HepG2 (cell line): Measurements from ENCODE around the gene PC. TPM values are rescaled to one million over a fixed set of nuclear protein-coding genes. Genes with fewer than 3 reads are reported as not detected.
A peak's percentile ranks its signal among the peaks of the same experiment; 100 is the strongest.

Experiments used
- ATAC-seq: fragments of 200-7000 bp; cut with Tn5 transposase; 3 replicates; pipeline ENCODE4 v1.9.1; 2020; ENCODE audit warnings: mild to moderate bottlenecking, moderate library complexity
- BruUV-seq: library from RNA; stranded (reverse); fragments of 400-500 nt; replicated peaks from 2 replicates; lab custom pipeline; 2021; lab: Mats Ljungman, UMichigan
- CTCF ChIA-PET: fragments of 300-600 bp; formaldehyde crosslinking; extraction: SDS; loops from one replicate; lab custom pipeline; 2021; ENCODE audit warnings: low total read pairs, inconsistent platforms, low intra/inter-chr PET ratio; lab: Yijun Ruan, JAX
- POLR2A ChIA-PET: fragments of 350-600 bp; sonication (Branson Sonifier 250); formaldehyde crosslinking; loops from one replicate; lab custom pipeline; 2020; ENCODE audit warnings: antibody characterized with exemption, inconsistent platforms; lab: Yijun Ruan, JAX
- DNase-seq: peaks from one replicate; pipeline ENCODE4 v3.0.0-alpha.2; 2015; ENCODE audit warnings: low spot score
- FAIRE-seq: peaks from 3 replicates; lab custom pipeline; 2011; peaks lifted over from hg19 to GRCh38; lab: Jason Lieb, UNC
- H2AFZ ChIP-seq: one replicate; pipeline ENCODE4 v1.6.1; 2011; ENCODE audit warnings: low read length, inconsistent platforms
- H3K27ac ChIP-seq: fragments of 300-600 bp; 3 replicates; pipeline ENCODE4 v1.8.0; 2011; ENCODE audit warnings: mixed run types, mild to moderate bottlenecking, mixed read lengths, low read length, inconsistent platforms; ENCODE audit not compliant: insufficient read depth; ENCODE audit errors: extremely low read length
- H3K27me3 ChIP-seq, 2 experiments: fragments of 200-600 bp in 1 of 2; 2 replicates in 1 of 2; 3 replicates in 1 of 2; pipeline versions ENCODE4 v1.6.0 to v1.8.0; 2011; ENCODE audit warnings: low read length in 2 of 2, mild to moderate bottlenecking in 2 of 2, moderate library complexity in 2 of 2, inconsistent platforms in 1 of 2; ENCODE audit not compliant: insufficient read depth in 2 of 2, control insufficient read depth in 1 of 2
- H3K36me3 ChIP-seq, 2 experiments: fragments of 200-600 bp in 1 of 2; replicated peaks in 1 of 2; 2 replicates in 1 of 2; 3 replicates in 1 of 2; pipeline versions ENCODE4 v1.5.1 to v1.8.0; 2011; ENCODE audit warnings: low read length in 2 of 2, inconsistent platforms in 1 of 2; ENCODE audit not compliant: insufficient read depth in 2 of 2, control insufficient read depth in 1 of 2
- H3K4me1 ChIP-seq: 2 replicates; pipeline ENCODE4 v1.5.1; 2012; ENCODE audit warnings: low read length, inconsistent platforms; ENCODE audit not compliant: insufficient read depth
- H3K4me2 ChIP-seq: 2 replicates; pipeline ENCODE4 v1.6.0; 2011; ENCODE audit warnings: low read depth, low read length, inconsistent platforms
- H3K4me3 ChIP-seq, 3 experiments: fragments of 200-600 bp in 1 of 3; sonication (generic), shearing (Covaris generic) in 1 of 3; replicated peaks in 1 of 3; 2 replicates each; pipeline ENCODE4 v1.5.1; 2011 to 2016; ENCODE audit warnings: low read length in 3 of 3, inconsistent platforms in 2 of 3, low read depth in 2 of 3, mild to moderate bottlenecking in 2 of 3, control low read depth in 1 of 3, mixed read lengths in 1 of 3; ENCODE audit not compliant: insufficient read depth in 1 of 3
- H3K79me2 ChIP-seq: one replicate; pipeline ENCODE4 v1.6.1; 2011; ENCODE audit warnings: low read length, inconsistent platforms; ENCODE audit not compliant: insufficient read depth
- H3K9ac ChIP-seq: 2 replicates; pipeline ENCODE4 v1.6.0; 2011; ENCODE audit warnings: mild to moderate bottlenecking, low read depth, low read length, inconsistent platforms; ENCODE audit not compliant: insufficient read depth
- H3K9me3 ChIP-seq: 2 replicates; pipeline ENCODE4 v1.5.1; 2012; ENCODE audit warnings: mild to moderate bottlenecking, low read length
- H4K20me1 ChIP-seq: 2 replicates; pipeline ENCODE4 v1.6.0; 2011; ENCODE audit warnings: inconsistent platforms, mild to moderate bottlenecking, low read length, moderate library complexity; ENCODE audit not compliant: insufficient read depth
- CEBPB ChIP-seq: IDR thresholded peaks from 2 replicates; pipeline ENCODE4 v1.6.1; 2011; ENCODE audit warnings: low read depth, low read length, improper control_type of control experiment, borderline replicate concordance
- ELK4 ChIP-seq: sonication (generic); formaldehyde crosslinking; IDR thresholded peaks from 2 replicates; pipeline ENCODE4 v1.9.0; 2021; ENCODE audit warnings: missing genetic modification reagents, borderline replicate concordance
- GABPA ChIP-seq, 2 experiments: IDR thresholded peaks; 2 replicates each; pipeline ENCODE4 v1.6.1; 2011 to 2016; ENCODE audit warnings: low read depth in 2 of 2, low read length in 1 of 2, missing biosample characterization in 1 of 2, missing genetic modification characterization in 1 of 2
- HINFP ChIP-seq: sonication (generic); formaldehyde crosslinking; IDR thresholded peaks from 2 replicates; pipeline ENCODE4 v1.4.0; 2020; ENCODE audit warnings: low read depth, mild to moderate bottlenecking, missing genetic modification reagents
- YEATS4 ChIP-seq: sonication (generic); formaldehyde crosslinking; IDR thresholded peaks from 2 replicates; pipeline ENCODE4 v1.4.0; 2020; ENCODE audit warnings: missing genetic modification reagents, borderline replicate concordance
- ZNF235 ChIP-seq: sonication (generic); formaldehyde crosslinking; IDR thresholded peaks from 2 replicates; pipeline ENCODE4 v1.8.1; 2023; ENCODE audit warnings: mild to moderate bottlenecking, missing genetic modification reagents, borderline replicate concordance
- ZNF30 ChIP-seq: sonication (generic); formaldehyde crosslinking; IDR thresholded peaks from 2 replicates; pipeline ENCODE4 v1.5.0; 2020; ENCODE audit warnings: mild to moderate bottlenecking, missing genetic modification reagents
- ZNF326 ChIP-seq: sonication (generic); formaldehyde crosslinking; IDR thresholded peaks from 2 replicates; pipeline ENCODE4 v1.4.0; 2020; ENCODE audit warnings: missing genetic modification reagents, borderline replicate concordance
- ZNF746 ChIP-seq: sonication (generic); formaldehyde crosslinking; IDR thresholded peaks from 2 replicates; pipeline ENCODE4 v1.8.0; 2022; ENCODE audit warnings: mild to moderate bottlenecking, missing genetic modification reagents
- ZNF768 ChIP-seq: sonication (generic); formaldehyde crosslinking; IDR thresholded peaks from 2 replicates; pipeline ENCODE4 v1.4.0; 2020; ENCODE audit warnings: missing genetic modification reagents
- WGBS: methylation state at CpG from one replicate; pipeline ENCODE4 v1.1.6; 2017; ENCODE audit warnings: low lambda C conversion rate; 5-methylcytosine and 5-hydroxymethylcytosine counted together
- in situ Hi-C: cut with HindIII; loops from 2 replicates; pipeline ENCODE4 v1.10.0; 2017; ENCODE audit warnings: low pct_unique_long_range_greater_than_20kb; ENCODE audit not compliant: extremely low pct_ligation_motif_present
- intact Hi-C: fragments of 100-400 bp; cut with micrococcal nuclease; formaldehyde crosslinking; loops from one replicate; pipeline ENCODE4 v1.10.0; 2022; ENCODE audit not compliant: unreplicated experiment
- polyA plus RNA-seq, 8 experiments: library from polyadenylated mRNA; depleted of rRNA in 3 of 8; stranded (reverse) in 7 of 8; unstranded in 1 of 8; fragments of >200 nt; fragmentation: Illumina TruSeq in 4 of 8; extraction: Trizol in 4 of 8; gene quantifications; 2 replicates each; pipeline versions ENCODE4 v1.2.1 to v1.2.3, GENCODE V29; 2011 to 2016; ENCODE audit warnings: low read depth in 4 of 8, missing spikeins in 1 of 8, mixed read lengths in 1 of 8; ENCODE audit not compliant: insufficient read depth in 1 of 8
- total RNA-seq, 5 experiments: library from RNA; depleted of rRNA; stranded (reverse); fragments of >200 nt; fragmentation: Illumina TruSeq; extraction: Trizol; gene quantifications; 2 replicates each; pipeline ENCODE4 v1.2.3, GENCODE V29; 2016; ENCODE audit warnings: low read depth in 1 of 5
- TF ChIP-seq, protein P1 (sequence below): sonication (generic); formaldehyde crosslinking; IDR thresholded peaks from 2 replicates; pipeline ENCODE4 v1.8.1; 2022; ENCODE audit warnings: mild to moderate bottlenecking, missing genetic modification reagents

Gene PC
- total and polyA plus RNA-seq, 2 of the 13 experiments (the other 11 are each of a cell fraction or from before 2014, with no cell fraction given), result 29.0 to 39.0 TPM

- Histone ChIP-seq H3K9me3 (no peaks in the 10 kb centered on the region), H3K4me3 (no peak overlapping the region), H3K36me3 (peaks cover 0 to 2% of the 10 kb centered on the region in 2 experiments; a peak in 2 of 5 replicates), H3K9ac (no peak overlapping the region), H3K79me2 (no peaks in the 10 kb centered on the region), H3K27ac (no peak overlapping the region), H3K4me2 (no peak overlapping the region), H3K4me1 (peaks cover 44% of the 10 kb centered on the region), H4K20me1 (no peaks in the 10 kb centered on the region), H2AFZ (no peak overlapping the region), H3K27me3 (no peaks in the 10 kb centered on the region)
- in situ Hi-C loops, result no loop called here
- 91% methylated on average over 13 of the region's 13 CpGs for WGBS
- no TSS peak for BruUV-seq
- TF ChIP-seq, protein P1, sequence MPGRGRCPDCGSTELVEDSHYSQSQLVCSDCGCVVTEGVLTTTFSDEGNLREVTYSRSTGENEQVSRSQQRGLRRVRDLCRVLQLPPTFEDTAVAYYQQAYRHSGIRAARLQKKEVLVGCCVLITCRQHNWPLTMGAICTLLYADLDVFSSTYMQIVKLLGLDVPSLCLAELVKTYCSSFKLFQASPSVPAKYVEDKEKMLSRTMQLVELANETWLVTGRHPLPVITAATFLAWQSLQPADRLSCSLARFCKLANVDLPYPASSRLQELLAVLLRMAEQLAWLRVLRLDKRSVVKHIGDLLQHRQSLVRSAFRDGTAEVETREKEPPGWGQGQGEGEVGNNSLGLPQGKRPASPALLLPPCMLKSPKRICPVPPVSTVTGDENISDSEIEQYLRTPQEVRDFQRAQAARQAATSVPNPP (CRISPR knock-in tag), result no peak
- peak; percentile 28; the same call in 1 of the 2 replicates for TF ChIP-seq CEBPB
- intact Hi-C loops, result no loop called here
- no peak for DNase-seq
- CTCF ChIA-PET, result no interaction called here
- ATAC-seq, result no peak
- POLR2A ChIA-PET, result no interaction called here
- FAIRE-seq, result no peak
These were observed 4.9 kb downstream of the PC start for GRCh38 chr11:66953081-66953833.

GRCh38 chr11:66951927-66952337 lies 6.3 kb downstream of the PC start:
- no peak for TF ChIP-seq CEBPB
- TF ChIP-seq HINFP (CRISPR knock-in tag), result no peak
- no peak for TF ChIP-seq YEATS4 (CRISPR knock-in tag)
- no peak for TF ChIP-seq ZNF768
- TF ChIP-seq ZNF30, result no peak
- no peak for TF ChIP-seq ZNF746
- TF ChIP-seq ELK4 (CRISPR knock-in tag), result no peak
- no peak for TF ChIP-seq ZNF326 (CRISPR knock-in tag)
- TF ChIP-seq ZNF235 (CRISPR knock-in tag), result no peak
- no peak for TF ChIP-seq GABPA (IDR thresholded peaks at IDR 0.05; ENCODE audit: low read depth, low read length)
- no peak for TF ChIP-seq GABPA (CRISPR knock-in tag; IDR thresholded peaks at IDR 0.05; ENCODE audit: low read depth)
- TF ChIP-seq, all 625 proteins: peak for 0
- intact Hi-C loops, result no loop called here
- Histone ChIP-seq H3K4me3 (no peak overlapping the region), H3K27ac (no peak overlapping the region), H3K9ac (no peak overlapping the region), H3K4me2 (no peak overlapping the region), H3K36me3 (peaks cover 0 to 2% of the 10 kb centered on the region in 2 experiments; a peak in 2 of 5 replicates), H3K9me3 (no peaks in the 10 kb centered on the region), H3K4me1 (peaks cover 35% of the 10 kb centered on the region), H3K27me3 (no peaks in the 10 kb centered on the region), H4K20me1 (no peaks in the 10 kb centered on the region), H3K79me2 (no peaks in the 10 kb centered on the region), H2AFZ (no peak overlapping the region)
- CTCF ChIA-PET, result no interaction called here
- ATAC-seq, result no peak
- in situ Hi-C loops, result no loop called here
- WGBS, result 94% methylated on average over 7 of the region's 7 CpGs
- POLR2A ChIA-PET, result interaction anchor here (2.2 kb wide), 1 partner anchor 46 kb away, joined by 8 read pairs; no protein-coding TSS in a partner anchor
- no peak for FAIRE-seq
- no TSS peak for BruUV-seq
- no peak for DNase-seq
